Smooth muscle cell of the pulmonary artery (primary cell): Measurements from ENCODE around the gene ADAT1. TPM values are rescaled to one million over a fixed set of nuclear protein-coding genes. Genes with fewer than 3 reads are reported as not detected.

Source experiments
- total RNA-seq: library from RNA; depleted of rRNA; stranded (reverse); fragments of >200 nt; gene quantifications from 2 replicates; pipeline ENCODE4 v1.2.3, GENCODE V29; 2014

Gene ADAT1
- 41.9 and 52.9 TPM in 2 replicates for total RNA-seq

GRCh38 chr16:75622761-75623605, at the start of gene ADAT1:
TSS of gene ADAT1 (minus strand) at chr16:75623281. CDS start at chr16:75620799, 2,482 bp downstream.

GRCh38 chr16:75647492-75648264, 24.6 kb upstream of the ADAT1 start, which contains the start of the genes KARS1 and TERF2IP:
TSS of gene KARS1 (minus strand) at chr16:75647665. CDS start at chr16:75647639, 26 bp downstream.
TSS of gene TERF2IP (plus strand) at chr16:75647773. CDS start at chr16:75647883, 110 bp downstream.

GRCh38 chr16:75566040-75566757, 56.9 kb downstream of the ADAT1 start, which contains the start of gene GABARAPL2:
TSS of gene GABARAPL2 (plus strand) at chr16:75566379. CDS start at chr16:75566487, 108 bp downstream.

GRCh38 chr16:75555707-75556430, 67.2 kb downstream of the ADAT1 start, which contains the start of gene TMEM231:
TSS of gene TMEM231 (minus strand) at chr16:75556252. CDS start at chr16:75556209, 43 bp downstream.

Other genes starting within 250 kb of the ADAT1 start
- gene CFDP1, start 189.8 kb downstream of the ADAT1 start, total RNA-seq: 36.0 and 39.9 TPM in 2 replicates
- 17.9 and 20.2 TPM in 2 replicates for gene TMEM170A, start 158.6 kb downstream of the ADAT1 start, total RNA-seq
- 0.83 and 2.1 TPM in 2 replicates for gene CHST6, start 127.8 kb downstream of the ADAT1 start, total RNA-seq
- gene CHST5, start 87.2 kb downstream of the ADAT1 start, total RNA-seq: 0.03 TPM in 1 of 2 replicates, not detected in the other
- gene TMEM231, start 67.0 kb downstream of the ADAT1 start, total RNA-seq: 21.8 and 36.3 TPM in 2 replicates
- 40.5 and 51.2 TPM in 2 replicates for gene GABARAPL2, start 56.9 kb downstream of the ADAT1 start, total RNA-seq
- gene KARS1, start 24.4 kb upstream of the ADAT1 start, total RNA-seq: 97.0 and 113 TPM in 2 replicates
- gene TERF2IP, start 24.5 kb upstream of the ADAT1 start, total RNA-seq: 39.6 and 45.1 TPM in 2 replicates
- not detected in 2 replicates for gene CPHXL2, start 53.7 kb upstream of the ADAT1 start, total RNA-seq
- not detected in 2 replicates for gene DUXB, start 78.2 kb upstream of the ADAT1 start, total RNA-seq
- not detected in 2 replicates for gene CPHXL, start 103.2 kb upstream of the ADAT1 start, total RNA-seq